GM13976 (cell line): ENCODE results near the gene JAK3.

Experiments used
- DNase-seq: peaks from one replicate; pipeline ENCODE4 v3.0.0; 2012; ENCODE audit warnings: low spot score
- in situ Hi-C: fragments of 300-500 bp; cut with MboI; formaldehyde crosslinking; loops from one replicate; pipeline ENCODE4 v1.12.0; 2022; ENCODE audit warnings: low sequenced_read_pairs, mixed read lengths, inconsistent platforms; ENCODE audit not compliant: unreplicated experiment
- TF ChIP-seq, protein P1 (sequence below): IDR thresholded peaks from 2 replicates; pipeline ENCODE4 v1.5.1; 2012; ENCODE audit warnings: borderline replicate concordance, mild to moderate bottlenecking; ENCODE audit not compliant: insufficient read depth; ENCODE audit errors: extremely low read depth, missing control alignments, control extremely low read depth

The JAK3 gene

GRCh38 chr19:17866312-17866963 lies 18.7 kb upstream of the JAK3 start:
- DNase-seq = no peak
- TF ChIP-seq, protein P1, sequence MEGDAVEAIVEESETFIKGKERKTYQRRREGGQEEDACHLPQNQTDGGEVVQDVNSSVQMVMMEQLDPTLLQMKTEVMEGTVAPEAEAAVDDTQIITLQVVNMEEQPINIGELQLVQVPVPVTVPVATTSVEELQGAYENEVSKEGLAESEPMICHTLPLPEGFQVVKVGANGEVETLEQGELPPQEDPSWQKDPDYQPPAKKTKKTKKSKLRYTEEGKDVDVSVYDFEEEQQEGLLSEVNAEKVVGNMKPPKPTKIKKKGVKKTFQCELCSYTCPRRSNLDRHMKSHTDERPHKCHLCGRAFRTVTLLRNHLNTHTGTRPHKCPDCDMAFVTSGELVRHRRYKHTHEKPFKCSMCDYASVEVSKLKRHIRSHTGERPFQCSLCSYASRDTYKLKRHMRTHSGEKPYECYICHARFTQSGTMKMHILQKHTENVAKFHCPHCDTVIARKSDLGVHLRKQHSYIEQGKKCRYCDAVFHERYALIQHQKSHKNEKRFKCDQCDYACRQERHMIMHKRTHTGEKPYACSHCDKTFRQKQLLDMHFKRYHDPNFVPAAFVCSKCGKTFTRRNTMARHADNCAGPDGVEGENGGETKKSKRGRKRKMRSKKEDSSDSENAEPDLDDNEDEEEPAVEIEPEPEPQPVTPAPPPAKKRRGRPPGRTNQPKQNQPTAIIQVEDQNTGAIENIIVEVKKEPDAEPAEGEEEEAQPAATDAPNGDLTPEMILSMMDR = no peak
- in situ Hi-C loops = loop anchor here (10.0 kb wide), 1 partner anchor 58 kb away; no protein-coding TSS in a partner anchor

DNA sequence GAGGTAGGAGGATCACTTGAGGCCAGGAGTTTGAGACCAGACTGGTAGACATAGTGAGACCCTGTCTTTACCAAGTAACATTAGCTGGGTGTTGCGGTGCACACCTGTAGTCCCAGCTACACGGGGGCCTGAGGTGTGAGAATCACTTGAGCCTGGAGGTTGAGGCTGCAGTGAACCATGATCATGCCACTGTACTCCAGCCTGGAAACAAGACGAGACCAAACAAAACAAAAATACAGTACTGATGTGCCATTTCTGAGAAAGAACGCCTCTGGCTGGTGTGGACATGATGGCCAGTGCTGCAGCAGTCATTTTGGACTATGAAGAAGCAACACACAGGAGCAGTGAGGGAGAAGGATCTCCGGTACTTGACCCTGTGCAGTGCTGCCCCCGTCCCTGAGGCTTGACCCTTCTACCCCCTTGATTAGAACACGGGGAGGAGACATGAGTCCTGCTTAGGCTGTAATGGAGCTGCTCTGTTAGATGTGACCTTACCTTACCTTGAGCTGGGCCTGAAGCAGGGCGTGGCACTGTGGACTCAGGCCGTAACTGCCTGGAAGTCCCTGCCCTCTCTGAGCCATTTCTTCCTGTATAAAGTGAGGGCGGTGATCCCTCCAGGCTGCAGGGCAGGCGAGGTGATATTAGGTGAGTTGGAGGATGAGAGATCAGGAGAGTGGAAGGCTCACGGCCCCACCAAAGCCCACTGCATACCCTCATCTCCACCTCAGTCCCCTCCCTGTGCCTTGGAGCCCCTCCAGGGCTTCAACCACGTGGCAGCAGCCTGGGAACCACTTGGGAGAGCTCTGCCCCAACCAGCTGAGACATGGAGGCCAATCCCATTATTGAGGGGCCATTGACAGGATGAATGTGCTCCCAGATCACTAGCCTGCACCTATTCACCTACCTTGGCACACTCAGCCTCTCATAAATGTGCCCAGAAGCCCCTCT lies 17.9 kb upstream of the JAK3 start:
- TF ChIP-seq, protein P1 = no peak
- no peak for DNase-seq
- in situ Hi-C loops = loop anchor here (10.0 kb wide), 1 partner anchor 59 kb away; no protein-coding TSS in a partner anchor

GRCh38 chr19:17863520-17864182 lies 15.9 kb upstream of the JAK3 start:
- in situ Hi-C loops = loop anchor here (10.0 kb wide), 1 partner anchor 61 kb away; no protein-coding TSS in a partner anchor
- no peak for DNase-seq
- TF ChIP-seq, protein P1 = no peak

DNA sequence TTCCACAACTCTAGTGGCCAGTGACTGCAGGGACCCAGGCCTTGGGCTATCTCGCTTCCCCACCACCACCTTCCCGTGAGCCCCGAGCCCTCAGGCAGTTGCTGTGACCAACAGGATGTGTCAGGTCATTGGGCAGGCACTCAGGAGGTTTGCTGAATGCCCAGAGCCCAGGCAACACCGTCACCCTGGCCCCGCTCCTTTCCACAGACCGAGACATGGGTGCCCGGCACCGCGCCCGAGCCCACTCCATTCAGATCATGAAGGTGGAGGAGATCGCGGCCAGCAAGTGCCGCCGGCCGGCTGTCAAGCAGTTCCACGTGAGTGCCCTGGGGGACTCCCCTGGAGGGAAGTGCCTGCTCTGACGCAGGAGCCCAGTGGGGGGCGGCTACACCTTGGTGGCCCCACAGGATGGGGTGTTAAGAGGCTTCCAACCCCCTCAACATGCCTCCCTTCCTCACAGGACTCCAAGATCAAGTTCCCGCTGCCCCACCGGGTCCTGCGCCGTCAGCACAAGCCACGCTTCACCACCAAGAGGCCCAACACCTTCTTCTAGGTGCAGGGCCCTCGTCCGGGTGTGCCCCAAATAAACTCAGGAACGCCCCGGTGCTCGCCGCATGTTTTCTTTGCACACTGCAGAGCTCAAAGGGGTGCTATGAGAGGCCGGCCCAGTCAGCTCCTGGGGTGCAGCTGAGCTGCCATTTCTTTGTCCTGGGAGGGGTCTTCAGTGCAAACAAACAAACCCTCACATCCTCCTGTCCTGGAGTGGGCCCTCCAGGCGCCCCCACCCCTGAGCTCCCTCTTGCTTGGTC lies 15.1 kb upstream of the JAK3 start:
- TF ChIP-seq, protein P1 = peak; percentile 11
- DNase-seq = no peak
- in situ Hi-C loops = loop anchor here (10.0 kb wide), 1 partner anchor 62 kb away; no protein-coding TSS in a partner anchor

DNA sequence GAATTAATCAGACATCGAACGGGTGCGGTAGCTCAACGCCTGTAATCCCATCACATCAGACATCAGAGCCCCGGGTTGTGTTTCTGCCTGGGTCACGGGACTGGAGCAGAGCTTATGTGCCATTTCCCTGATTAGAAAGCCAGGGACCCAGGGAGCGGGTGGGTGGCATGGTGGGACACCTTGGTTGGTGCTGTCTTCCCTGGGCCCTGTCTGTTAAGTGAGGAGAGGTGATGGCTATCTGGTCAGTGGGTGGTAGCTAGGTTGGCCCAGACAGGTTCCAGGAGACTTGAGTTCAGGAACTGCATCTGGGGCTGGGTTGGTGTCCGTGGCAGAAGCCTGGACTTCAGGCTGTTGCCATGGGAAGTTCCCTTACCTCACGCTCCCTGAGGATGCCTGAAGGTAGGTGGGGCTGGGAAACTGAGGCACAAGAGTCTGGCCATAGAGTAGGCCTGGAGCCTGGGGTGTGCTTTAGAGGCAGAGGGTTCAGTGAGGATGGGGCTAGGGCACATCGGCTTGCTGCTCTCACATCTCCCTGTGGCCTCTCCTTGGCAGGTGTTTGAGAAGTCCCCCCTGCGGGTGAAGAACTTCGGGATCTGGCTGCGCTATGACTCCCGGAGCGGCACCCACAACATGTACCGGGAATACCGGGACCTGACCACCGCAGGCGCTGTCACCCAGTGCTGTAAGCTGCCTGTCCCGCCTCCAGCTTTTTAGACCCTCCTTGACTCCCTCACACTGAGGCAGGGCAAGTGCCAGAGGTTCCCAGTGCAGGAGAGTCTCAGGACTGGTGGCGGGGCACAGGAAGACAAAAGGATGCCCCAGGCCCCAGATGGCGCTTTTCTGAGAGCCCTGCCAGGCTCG lies 14.0 kb upstream of the JAK3 start:
- DNase-seq = no peak
- TF ChIP-seq, protein P1 = no peak
- in situ Hi-C loops = loop anchor here (10.0 kb wide), 1 partner anchor 63 kb away; no protein-coding TSS in a partner anchor
